Activated naive CD8-positive, alpha-beta T cell treated with anti-CD3 and anti-CD28 coated beads, Interleukin-2, amount 50 U/mL, for 24 hours (primary cell): ENCODE data around the gene ZNF765.
"Not testable (repeated sequence)": the region's sequence is repeated elsewhere in the genome, so short reads cannot be mapped to it uniquely, and the experiment has no call there.

Experiments used
- ATAC-seq: fragments of 150-1000 bp; cut with Tn5 transposase; one replicate; pipeline ENCODE4 v1.10.0; 2021
- DNase-seq: peaks from one replicate; pipeline ENCODE4 v3.0.0; 2021
- H3K27ac Mint-ChIP-seq: one replicate; pipeline ENCODE4 v1.8.0; 2021; ENCODE audit warnings: mild to moderate bottlenecking, mixed read lengths
- H3K27me3 Mint-ChIP-seq: one replicate; pipeline ENCODE4 v1.8.0; 2021; ENCODE audit warnings: mixed read lengths
- H3K36me3 Mint-ChIP-seq: one replicate; pipeline ENCODE4 v1.8.0; 2021; ENCODE audit warnings: low read depth, mixed read lengths
- H3K4me1 Mint-ChIP-seq: one replicate; pipeline ENCODE4 v1.8.0; 2021; ENCODE audit warnings: mixed read lengths
- H3K4me3 Mint-ChIP-seq: one replicate; pipeline ENCODE4 v1.8.0; 2021; ENCODE audit warnings: mild to moderate bottlenecking, moderate library complexity, mixed read lengths
- H3K9me3 Mint-ChIP-seq: one replicate; pipeline ENCODE4 v1.8.0; 2021; ENCODE audit warnings: mixed read lengths

The ZNF765 gene

GRCh38 chr19:53394522-53394973 lies 401 bp upstream of the ZNF765 start:
- peaks cover 24% of the 10 kb centered on the region for H3K4me1 Mint-ChIP-seq
- DNase-seq (peak; percentile 2), ATAC-seq (no peak)
- no peaks in the 10 kb centered on the region for H3K27me3 Mint-ChIP-seq
- H3K4me3 Mint-ChIP-seq, result peak overlapping the region; percentile 95
- peaks cover 29% of the 10 kb centered on the region for H3K36me3 Mint-ChIP-seq
- no peak overlapping the region for H3K27ac Mint-ChIP-seq
- H3K9me3 Mint-ChIP-seq, result peaks cover 18% of the 10 kb centered on the region

- not testable (repeated sequence) for H3K27me3 Mint-ChIP-seq, ATAC-seq, DNase-seq
- Mint-ChIP-seq H3K36me3 (peaks cover 36% of the 10 kb centered on the region), H3K9me3 (peaks cover 22% of the 10 kb centered on the region), H3K4me1 (peaks cover 24% of the 10 kb centered on the region), H3K4me3 (peak overlapping the region; percentile 95), H3K27ac (peak overlapping the region; percentile 87)
Measured at GRCh38 chr19:53395840-53396524, 1.0 kb downstream of the ZNF765 start.

GRCh38 chr19:53396525-53396868 lies 1.5 kb downstream of the ZNF765 start:
- ATAC-seq (no peak), DNase-seq (no peak)
- Mint-ChIP-seq H3K4me3 (peak overlapping the region; percentile 95), H3K27me3 (no peaks in the 10 kb centered on the region), H3K36me3 (peaks cover 38% of the 10 kb centered on the region), H3K4me1 (peaks cover 24% of the 10 kb centered on the region), H3K27ac (no peak overlapping the region), H3K9me3 (peaks cover 24% of the 10 kb centered on the region)

- not testable (repeated sequence) for H3K4me3 Mint-ChIP-seq, DNase-seq, H3K27me3 Mint-ChIP-seq, ATAC-seq, H3K27ac Mint-ChIP-seq
- H3K9me3 Mint-ChIP-seq, result peaks cover 25% of the 10 kb centered on the region
- peaks cover 24% of the 10 kb centered on the region for H3K4me1 Mint-ChIP-seq
- H3K36me3 Mint-ChIP-seq, result peaks cover 52% of the 10 kb centered on the region
Measured at GRCh38 chr19:53397918-53398317, 3.0 kb downstream of the ZNF765 start.

- H3K27ac Mint-ChIP-seq, result no peak overlapping the region
- no peaks in the 10 kb centered on the region for H3K27me3 Mint-ChIP-seq
- H3K4me1 Mint-ChIP-seq, result no peaks in the 10 kb centered on the region
- H3K36me3 Mint-ChIP-seq, result peaks cover 85% of the 10 kb centered on the region
- no peak for DNase-seq
- ATAC-seq, result no peak
- no peak overlapping the region for H3K4me3 Mint-ChIP-seq
- H3K9me3 Mint-ChIP-seq, result peaks cover 70% of the 10 kb centered on the region
Measured at GRCh38 chr19:53409505-53410204, 14.7 kb downstream of the ZNF765 start.

- not testable (repeated sequence) for ATAC-seq
Measured at GRCh38 chr19:53420520-53421315, 25.8 kb downstream of the ZNF765 start.

GRCh38 chr19:53422551-53422950 lies 27.6 kb downstream of the ZNF765 start:
- H3K27ac Mint-ChIP-seq, result no peak overlapping the region
- no peaks in the 10 kb centered on the region for H3K4me1 Mint-ChIP-seq
- ATAC-seq (no peak), DNase-seq (no peak)
- no peak overlapping the region for H3K4me3 Mint-ChIP-seq
- H3K9me3 Mint-ChIP-seq, result peaks cover 16% of the 10 kb centered on the region
- no peaks in the 10 kb centered on the region for H3K27me3 Mint-ChIP-seq
- peaks cover 4% of the 10 kb centered on the region for H3K36me3 Mint-ChIP-seq

More at GRCh38 chr19:53420520-53421315, 25.8 kb downstream of the ZNF765 start:
- not testable (repeated sequence) for H3K27ac Mint-ChIP-seq, H3K27me3 Mint-ChIP-seq, H3K4me1 Mint-ChIP-seq, H3K36me3 Mint-ChIP-seq, DNase-seq, H3K4me3 Mint-ChIP-seq
- peaks cover 25% of the 10 kb centered on the region for H3K9me3 Mint-ChIP-seq

GRCh38 chr19:53423074-53423473 lies 28.1 kb downstream of the ZNF765 start:
- not testable (repeated sequence) for H3K4me1 Mint-ChIP-seq, H3K27me3 Mint-ChIP-seq, ATAC-seq, DNase-seq, H3K36me3 Mint-ChIP-seq, H3K27ac Mint-ChIP-seq, H3K4me3 Mint-ChIP-seq
- H3K9me3 Mint-ChIP-seq, result peaks cover 14% of the 10 kb centered on the region

GRCh38 chr19:53423680-53424079 lies 28.7 kb downstream of the ZNF765 start:
- not testable (repeated sequence) for DNase-seq, ATAC-seq, H3K4me1 Mint-ChIP-seq, H3K27me3 Mint-ChIP-seq, H3K27ac Mint-ChIP-seq, H3K4me3 Mint-ChIP-seq, H3K36me3 Mint-ChIP-seq
- peaks cover 14% of the 10 kb centered on the region for H3K9me3 Mint-ChIP-seq

- Mint-ChIP-seq H3K36me3 (no peaks in the 10 kb centered on the region), H3K9me3 (peaks cover 7% of the 10 kb centered on the region), H3K27me3 (no peaks in the 10 kb centered on the region), H3K4me1 (no peaks in the 10 kb centered on the region), H3K4me3 (no peak overlapping the region), H3K27ac (no peak overlapping the region)
- DNase-seq (peak; percentile 68), ATAC-seq (no peak)
Measured at GRCh38 chr19:53424968-53425597, 30.1 kb downstream of the ZNF765 start.

- Mint-ChIP-seq H3K36me3 (peaks cover 38% of the 10 kb centered on the region), H3K27ac (peak within 1 kb of the TSS; percentile 92), H3K4me3 (peak within 1 kb of the TSS; percentile 93), H3K9me3 (peaks cover 13% of the 10 kb centered on the region), H3K27me3 (no peaks in the 10 kb centered on the region), H3K4me1 (peaks cover 16% of the 10 kb centered on the region)
- DNase-seq (peak; percentile 98), ATAC-seq (peak; percentile 99)
Measured at GRCh38 chr19:53431399-53432087, 36.6 kb downstream of the ZNF765 start, which contains the start of gene ZNF761. ZNF761 (plus strand) TSS chr19:53431984; CDS start chr19:53447269, 15,285 bp downstream.

- peak overlapping the region; percentile 93 for H3K4me3 Mint-ChIP-seq
- ATAC-seq (peak; percentile 16), DNase-seq (peak; percentile 23)
- peak overlapping the region; percentile 92 for H3K27ac Mint-ChIP-seq
- H3K27me3 Mint-ChIP-seq, result no peaks in the 10 kb centered on the region
- peaks cover 16% of the 10 kb centered on the region for H3K4me1 Mint-ChIP-seq
- H3K36me3 Mint-ChIP-seq, result peaks cover 44% of the 10 kb centered on the region
- H3K9me3 Mint-ChIP-seq, result peaks cover 15% of the 10 kb centered on the region
Measured at GRCh38 chr19:53432088-53432661, 37.2 kb downstream of the ZNF765 start.

GRCh38 chr19:53443809-53444208 lies 48.9 kb downstream of the ZNF765 start:
- not testable (repeated sequence) for H3K27ac Mint-ChIP-seq, H3K4me1 Mint-ChIP-seq, H3K27me3 Mint-ChIP-seq, ATAC-seq, DNase-seq, H3K4me3 Mint-ChIP-seq
- Mint-ChIP-seq H3K9me3 (peaks cover 39% of the 10 kb centered on the region), H3K36me3 (peaks cover 91% of the 10 kb centered on the region)
